Bronchial epithelial cell (primary cell): ENCODE measurements around the gene TRIB2. TPM values are rescaled to one million over a fixed set of nuclear protein-coding genes. Genes with fewer than 3 reads are reported as not detected.

Experiments
- DNase-seq: peaks from one replicate; pipeline ENCODE4 v3.0.0-alpha.2; 2010; ENCODE audit warnings: low read depth
- FAIRE-seq: peaks from 2 replicates; lab custom pipeline; 2011; peaks lifted over from hg19 to GRCh38; lab: Jason Lieb, UNC
- H3K27me3 ChIP-seq: 2 replicates; pipeline ENCODE4 v1.5.1; 2011; ENCODE audit warnings: low read length; ENCODE audit not compliant: control insufficient read depth, insufficient read depth
- H3K36me3 ChIP-seq: 2 replicates; pipeline ENCODE4 v1.5.1; 2011; ENCODE audit warnings: low read length; ENCODE audit not compliant: control insufficient read depth, insufficient read depth
- H3K4me3 ChIP-seq: 2 replicates; pipeline ENCODE4 v1.5.1; 2011; ENCODE audit warnings: mild to moderate bottlenecking, low read depth, low read length, control low read depth
- total RNA-seq: library from RNA; depleted of rRNA; stranded (reverse); fragments of >200 nt; gene quantifications from 2 replicates; pipeline ENCODE4 v1.2.1, GENCODE V29; 2014
- TF ChIP-seq, protein P1 (sequence below): IDR thresholded peaks from 2 replicates; pipeline ENCODE4 v1.5.1; 2011; ENCODE audit warnings: mild to moderate bottlenecking, moderate library complexity, low read length, control low read depth, inconsistent platforms; ENCODE audit not compliant: insufficient read depth, severe bottlenecking

The TRIB2 gene
- total RNA-seq, 1 donor from 2014 or later = 7.6 TPM

DNA sequence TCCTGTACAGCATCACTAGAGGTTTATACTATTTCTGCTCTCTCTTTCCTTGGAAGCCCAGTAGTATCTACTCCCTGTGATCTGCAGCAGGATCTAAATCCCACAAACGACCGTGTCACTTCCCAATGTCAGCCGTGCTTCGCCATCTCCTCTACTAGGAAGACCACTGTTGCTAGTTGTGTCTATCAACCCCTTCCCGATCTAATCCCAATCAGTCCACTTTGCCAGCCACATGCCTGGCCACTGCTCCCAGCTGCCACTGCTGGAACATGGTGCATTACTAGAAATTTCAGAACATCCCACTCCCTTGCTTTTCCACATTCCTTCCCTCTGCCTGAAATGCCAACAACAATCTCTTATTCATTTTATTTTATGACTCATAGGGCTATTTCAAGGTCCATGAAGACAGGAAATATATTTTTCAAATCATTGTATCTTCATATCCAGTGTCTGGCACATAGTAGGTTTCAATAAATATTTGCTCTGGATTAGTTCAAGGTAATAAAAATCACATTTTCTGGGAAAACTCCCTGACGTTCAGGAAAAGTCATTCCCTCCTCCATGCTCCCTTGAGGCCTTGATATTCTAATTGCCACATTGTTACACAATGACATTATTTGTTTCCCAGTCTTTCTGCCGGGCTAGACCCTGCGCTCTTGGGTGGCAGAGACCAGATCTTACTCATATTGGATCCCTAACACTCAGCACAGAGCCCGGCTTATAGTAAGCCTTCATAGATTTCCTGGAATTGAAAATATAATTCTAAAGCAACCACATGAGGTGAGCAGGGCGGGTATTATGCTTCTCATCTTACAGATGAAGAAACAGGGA lies 2.1 kb upstream of the TRIB2 start:
- FAIRE-seq (no peak), DNase-seq (peak; percentile 77)
- Histone ChIP-seq H3K27me3 (no peaks in the 10 kb centered on the region), H3K36me3 (no peaks in the 10 kb centered on the region), H3K4me3 (no peak overlapping the region)
- TF ChIP-seq, protein P1, sequence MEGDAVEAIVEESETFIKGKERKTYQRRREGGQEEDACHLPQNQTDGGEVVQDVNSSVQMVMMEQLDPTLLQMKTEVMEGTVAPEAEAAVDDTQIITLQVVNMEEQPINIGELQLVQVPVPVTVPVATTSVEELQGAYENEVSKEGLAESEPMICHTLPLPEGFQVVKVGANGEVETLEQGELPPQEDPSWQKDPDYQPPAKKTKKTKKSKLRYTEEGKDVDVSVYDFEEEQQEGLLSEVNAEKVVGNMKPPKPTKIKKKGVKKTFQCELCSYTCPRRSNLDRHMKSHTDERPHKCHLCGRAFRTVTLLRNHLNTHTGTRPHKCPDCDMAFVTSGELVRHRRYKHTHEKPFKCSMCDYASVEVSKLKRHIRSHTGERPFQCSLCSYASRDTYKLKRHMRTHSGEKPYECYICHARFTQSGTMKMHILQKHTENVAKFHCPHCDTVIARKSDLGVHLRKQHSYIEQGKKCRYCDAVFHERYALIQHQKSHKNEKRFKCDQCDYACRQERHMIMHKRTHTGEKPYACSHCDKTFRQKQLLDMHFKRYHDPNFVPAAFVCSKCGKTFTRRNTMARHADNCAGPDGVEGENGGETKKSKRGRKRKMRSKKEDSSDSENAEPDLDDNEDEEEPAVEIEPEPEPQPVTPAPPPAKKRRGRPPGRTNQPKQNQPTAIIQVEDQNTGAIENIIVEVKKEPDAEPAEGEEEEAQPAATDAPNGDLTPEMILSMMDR = no peak

DNA sequence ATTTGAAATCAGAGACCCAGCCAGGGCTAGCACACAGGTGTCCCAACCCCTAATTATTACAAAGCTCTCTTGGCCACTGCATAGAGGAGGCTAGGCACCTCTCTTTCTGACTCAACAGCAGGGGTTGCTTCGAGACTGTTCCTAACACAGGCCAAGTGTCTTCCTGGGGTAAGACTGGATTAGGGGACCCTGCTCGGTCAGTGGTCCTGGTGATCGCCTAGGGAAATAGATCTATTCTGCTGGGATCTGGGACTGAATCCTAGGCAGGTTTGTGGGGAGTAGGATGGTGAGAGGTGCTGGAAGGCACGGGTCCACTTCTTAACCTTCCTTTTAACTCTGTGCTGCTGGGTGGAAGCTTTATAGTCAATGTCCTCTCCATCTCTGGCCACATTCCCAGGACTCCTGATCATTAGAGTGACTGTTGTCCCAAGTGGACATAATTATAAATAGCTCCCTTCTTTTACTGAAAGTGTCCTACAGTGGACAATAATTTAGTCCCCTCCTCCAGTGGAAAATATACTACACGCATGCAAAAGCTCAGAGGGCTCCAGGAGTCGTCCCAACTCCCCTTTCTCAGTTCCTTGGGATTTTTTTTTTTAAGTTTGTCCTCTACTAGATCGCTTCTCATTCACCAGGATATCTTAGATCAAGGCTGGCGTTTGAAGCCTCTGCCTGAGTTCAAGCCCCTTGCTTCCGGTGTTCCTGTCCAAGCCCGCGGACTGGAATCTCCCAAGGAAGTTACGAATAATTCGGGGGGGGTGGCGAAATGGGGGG lies 1.3 kb upstream of the TRIB2 start:
- no peak overlapping the region for H3K4me3 ChIP-seq
- no peak for DNase-seq
- H3K36me3 ChIP-seq = no peaks in the 10 kb centered on the region
- H3K27me3 ChIP-seq = no peaks in the 10 kb centered on the region
- TF ChIP-seq, protein P1 = no peak
- no peak for FAIRE-seq

DNA sequence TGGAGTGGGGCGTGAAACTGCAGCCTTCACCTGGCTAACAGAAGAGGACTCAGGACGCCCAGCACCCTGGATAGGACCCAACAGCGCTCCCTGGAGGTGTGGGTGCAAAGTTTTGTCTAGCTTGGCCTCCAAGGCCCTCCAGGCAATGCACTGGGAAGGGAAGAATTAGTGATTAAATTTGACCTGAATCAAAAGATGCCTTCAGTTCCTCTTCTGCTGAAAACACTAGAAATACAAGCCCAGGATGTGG lies 779 bp upstream of the TRIB2 start:
- H3K4me3 ChIP-seq = peak overlapping the region; percentile 63
- FAIRE-seq = no peak
- peak; percentile 69 for DNase-seq

DNA sequence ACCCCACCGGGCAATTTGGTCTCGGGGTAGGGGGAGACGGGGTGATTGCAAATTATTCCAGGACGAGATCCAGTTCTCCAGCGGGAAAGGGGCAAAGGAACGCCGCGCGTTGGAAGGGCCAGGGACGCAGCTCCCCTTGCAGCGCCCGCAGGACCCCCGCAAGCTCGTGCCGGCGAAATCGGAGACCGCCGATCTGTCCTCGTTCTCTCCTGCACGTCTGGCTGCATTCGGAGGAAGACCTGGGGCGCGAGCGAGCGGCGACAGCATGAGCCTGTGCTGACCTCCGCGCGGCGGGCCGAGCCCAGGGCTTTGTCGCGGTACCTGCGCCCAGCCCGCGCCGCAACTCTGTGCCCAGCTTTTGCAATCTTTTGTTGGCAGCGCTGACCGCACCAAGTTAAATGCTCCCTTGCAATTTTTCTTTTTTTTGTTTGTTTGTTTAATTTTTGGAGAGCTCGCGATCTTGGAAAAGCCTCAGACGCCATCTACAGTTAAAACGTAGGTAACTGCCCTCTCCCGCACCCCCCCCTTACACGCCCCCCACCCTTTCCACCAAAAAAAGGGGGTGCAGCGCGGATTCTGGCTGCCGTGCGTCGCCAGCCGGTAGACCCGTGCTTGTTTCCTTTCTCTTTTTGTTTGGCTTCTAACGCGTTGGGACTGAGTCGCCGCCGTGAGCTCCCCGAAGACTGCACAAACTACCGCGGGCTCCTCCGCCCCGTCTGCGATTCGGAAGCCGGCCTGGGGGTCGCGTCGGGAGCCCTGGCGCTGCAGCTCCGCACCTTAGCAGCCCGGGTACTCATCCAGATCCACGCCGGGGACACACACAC lies 667 bp downstream of the TRIB2 start:
- DNase-seq = peak; percentile 38
- TF ChIP-seq, protein P1 = no peak
- no peak for FAIRE-seq

More for the DNA sequence above, 779 bp upstream of the TRIB2 start:
- H3K36me3 ChIP-seq = no peaks in the 10 kb centered on the region
- no peaks in the 10 kb centered on the region for H3K27me3 ChIP-seq
- TF ChIP-seq, protein P1 = peak; percentile 82

DNA sequence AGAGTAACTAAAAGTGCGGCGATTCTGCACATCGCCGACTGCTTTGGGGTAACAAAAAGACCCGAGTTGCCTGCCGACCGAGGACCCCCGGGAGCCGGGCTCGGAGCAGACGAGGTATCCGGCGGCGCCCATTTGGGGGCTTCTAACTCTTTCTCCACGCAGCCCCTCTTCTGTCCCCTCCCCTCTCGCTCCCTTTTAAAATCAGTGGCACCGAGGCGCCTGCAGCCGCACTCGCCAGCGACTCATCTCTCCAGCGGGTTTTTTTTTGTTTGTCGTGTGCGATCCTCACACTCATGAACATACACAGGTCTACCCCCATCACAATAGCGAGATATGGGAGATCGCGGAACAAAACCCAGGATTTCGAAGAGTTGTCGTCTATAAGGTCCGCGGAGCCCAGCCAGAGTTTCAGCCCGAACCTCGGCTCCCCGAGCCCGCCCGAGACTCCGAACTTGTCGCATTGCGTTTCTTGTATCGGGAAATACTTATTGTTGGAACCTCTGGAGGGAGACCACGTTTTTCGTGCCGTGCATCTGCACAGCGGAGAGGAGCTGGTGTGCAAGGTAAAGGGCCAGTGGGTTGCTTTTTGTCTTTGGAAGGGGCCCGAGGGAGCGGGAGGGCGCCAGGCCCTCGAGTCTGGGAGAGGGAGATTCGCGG lies 1.4 kb downstream of the TRIB2 start:
- TF ChIP-seq, protein P1 = no peak
- FAIRE-seq (no peak), DNase-seq (peak; percentile 29)
- Histone ChIP-seq H3K4me3 (peak overlapping the region; percentile 63), H3K27me3 (no peaks in the 10 kb centered on the region), H3K36me3 (no peaks in the 10 kb centered on the region)

More for the DNA sequence above, 667 bp downstream of the TRIB2 start:
- Histone ChIP-seq H3K27me3 (no peaks in the 10 kb centered on the region), H3K36me3 (no peaks in the 10 kb centered on the region), H3K4me3 (peak overlapping the region; percentile 63)
